NAMALWA (cell line): ENCODE measurements around the gene TMEM247.

ENCODE experiments used
- DNase-seq: peaks from one replicate; pipeline ENCODE4 v3.0.0-alpha.2; 2015; ENCODE audit warnings: low spot score

TMEM247 gene

GRCh38 chr2:46479265-46479664, at the start of gene TMEM247:
TSS of gene TMEM247 (plus strand) at chr2:46479565.
- DNase-seq: no peak

DNA sequence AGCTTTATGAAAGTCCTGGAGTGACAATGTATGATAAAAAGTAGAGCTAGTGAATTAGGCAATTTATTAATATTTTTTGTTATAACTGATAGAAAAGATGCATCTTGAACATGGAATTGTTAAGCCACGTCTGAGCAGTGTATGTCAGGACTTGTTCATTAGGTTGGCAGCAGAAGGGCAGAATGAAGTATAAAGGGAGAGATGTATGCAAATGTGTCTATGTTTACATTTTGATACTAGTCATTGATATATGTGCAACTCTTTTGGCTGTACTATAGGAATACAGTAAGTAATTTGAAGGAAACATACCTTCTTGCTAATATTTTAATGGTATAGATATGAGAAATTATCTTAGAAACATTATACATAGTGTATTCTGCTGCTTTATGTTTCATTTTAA, 49.0 kb upstream of the TMEM247 start:
- no peak for DNase-seq

DNA sequence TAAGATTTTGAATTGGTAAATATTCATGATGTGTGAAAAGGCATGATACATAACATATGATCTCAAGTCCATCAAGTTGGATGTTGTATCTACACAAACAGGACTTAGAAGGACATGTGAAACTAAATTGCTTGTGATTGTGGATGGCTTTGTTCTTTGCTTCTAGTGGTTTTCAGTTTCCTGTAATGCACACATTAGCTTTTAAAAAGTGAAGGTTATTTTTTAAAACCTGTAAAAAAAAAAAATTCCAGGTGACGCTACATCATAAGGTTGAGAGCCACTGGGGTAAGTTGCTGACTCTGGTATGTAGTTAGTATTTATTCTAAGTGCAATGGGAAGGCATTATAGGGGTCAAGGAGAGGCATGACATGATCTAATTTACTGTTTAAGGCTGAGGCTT, 48.4 kb upstream of the TMEM247 start:
- no peak for DNase-seq

DNA sequence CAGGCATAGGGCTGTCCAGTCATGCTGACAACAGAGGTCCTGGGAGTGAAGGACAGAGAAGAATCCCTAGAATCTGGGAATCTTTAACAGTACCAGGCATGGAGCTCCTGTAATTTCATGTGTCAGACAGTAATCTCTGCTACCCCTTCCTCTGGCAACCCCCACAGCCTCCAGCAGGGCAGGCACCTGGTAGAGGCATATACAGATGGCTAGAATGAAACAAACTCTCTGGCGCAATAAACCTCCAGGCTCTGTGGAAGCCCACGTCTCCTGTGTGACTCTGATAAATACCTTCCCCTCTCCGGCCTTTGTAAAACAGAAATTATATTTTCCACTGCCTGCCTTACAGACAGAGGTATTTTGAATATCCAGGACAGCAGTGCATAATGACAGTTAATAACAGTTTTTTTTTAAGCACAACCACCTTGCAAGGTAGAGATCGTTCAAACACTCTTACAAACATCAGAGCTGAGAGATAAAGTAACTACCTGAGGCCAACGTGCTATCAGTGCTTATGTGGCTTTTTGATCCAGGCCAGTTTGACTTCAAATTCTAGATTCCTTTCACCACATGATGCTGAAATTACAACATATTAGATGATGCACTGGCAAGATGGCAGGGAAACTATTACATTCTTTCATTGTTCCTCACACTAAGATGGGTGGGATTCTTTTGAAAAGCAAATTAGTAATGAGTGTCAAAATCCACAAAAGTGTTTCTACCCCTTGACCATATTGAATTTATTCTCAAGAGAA, 47.7 kb upstream of the TMEM247 start:
- no peak for DNase-seq

- no peak for DNase-seq
Measured at GRCh38 chr2:46434851-46435273, 44.5 kb upstream of the TMEM247 start.

GRCh38 chr2:46435353-46435752, 44.0 kb upstream of the TMEM247 start:
- DNase-seq: no peak

- no peak for DNase-seq
Measured at GRCh38 chr2:46435796-46436360, 43.5 kb upstream of the TMEM247 start.

DNA sequence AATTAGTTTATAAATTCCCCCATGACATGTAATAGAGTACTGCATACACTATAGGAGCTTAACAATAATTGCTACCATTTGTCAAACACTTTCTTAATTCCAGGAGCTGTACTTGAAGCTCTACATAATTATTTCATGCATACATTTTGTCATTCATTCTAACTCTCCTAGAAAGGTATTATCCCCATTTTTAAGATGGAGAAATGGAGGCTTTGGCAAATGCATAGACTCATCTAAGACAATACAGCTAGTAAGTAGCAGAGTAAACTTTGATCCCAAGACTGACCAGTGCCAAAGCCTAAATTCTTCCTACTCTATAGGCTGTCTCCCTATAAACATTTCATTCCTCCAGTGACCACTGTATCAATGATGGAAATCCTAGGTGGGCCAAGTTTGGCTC, 42.6 kb upstream of the TMEM247 start:
- DNase-seq: no peak

DNA sequence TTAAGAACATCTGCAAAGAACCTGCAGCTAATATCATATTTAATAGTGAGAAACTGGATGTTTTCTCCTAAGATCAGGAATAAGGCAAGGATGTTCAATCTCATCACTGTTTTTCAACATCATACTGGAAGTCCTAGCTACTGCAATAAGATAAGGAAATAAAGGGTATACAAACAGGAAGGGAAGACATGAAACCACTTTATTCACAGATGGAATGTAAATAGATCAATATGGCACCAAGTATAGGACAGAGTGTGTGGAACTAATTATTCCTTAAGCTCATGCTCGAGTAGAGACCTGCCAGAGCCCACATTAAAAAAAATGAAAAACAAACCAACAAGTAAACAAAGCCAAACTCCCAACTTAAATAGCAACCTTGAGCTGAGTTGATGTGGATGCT, 41.3 kb upstream of the TMEM247 start:
- no peak for DNase-seq

GRCh38 chr2:46438794-46439193, 40.6 kb upstream of the TMEM247 start:
- DNase-seq: no peak

DNA sequence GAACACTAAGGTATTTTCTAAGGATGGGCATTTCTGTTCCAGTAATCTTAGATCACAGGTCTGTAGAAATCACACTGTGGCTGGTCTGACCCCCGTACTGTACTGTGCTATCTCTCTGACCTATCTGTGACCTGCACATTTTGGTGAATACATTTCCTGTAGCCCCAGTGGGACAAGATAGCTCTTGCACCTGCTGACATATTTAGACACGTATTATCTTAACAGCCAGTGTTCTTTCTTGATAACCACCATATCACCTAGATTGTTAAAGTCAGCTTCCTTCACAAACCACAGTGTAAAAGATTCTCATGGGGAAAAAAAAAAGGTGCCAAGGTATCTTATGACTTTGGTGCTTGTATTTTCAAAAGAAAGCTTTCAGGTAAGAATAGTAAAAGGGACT, 39.8 kb upstream of the TMEM247 start:
- no peak for DNase-seq

- DNase-seq: no peak
Measured at GRCh38 chr2:46441838-46442712, 37.3 kb upstream of the TMEM247 start.

DNA sequence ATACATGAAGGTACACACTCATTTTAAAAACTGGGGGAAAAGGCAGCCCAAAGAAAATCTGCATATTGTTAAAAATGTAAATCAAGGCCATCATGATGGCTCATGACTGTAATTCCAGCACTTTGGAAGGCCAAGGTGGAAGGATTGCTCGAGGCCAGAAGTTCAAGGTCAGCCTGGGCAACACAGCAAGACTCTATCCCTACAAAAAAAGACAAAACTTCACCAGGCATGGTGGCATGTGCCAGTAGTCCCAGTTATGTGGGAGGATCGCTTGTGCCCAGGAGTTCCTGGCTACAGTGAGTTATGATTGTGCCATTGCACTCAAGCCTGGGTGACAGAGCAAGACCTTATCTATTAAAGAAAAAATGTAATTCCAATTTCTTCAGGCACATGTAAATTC, 34.6 kb upstream of the TMEM247 start:
- DNase-seq: no peak

DNA sequence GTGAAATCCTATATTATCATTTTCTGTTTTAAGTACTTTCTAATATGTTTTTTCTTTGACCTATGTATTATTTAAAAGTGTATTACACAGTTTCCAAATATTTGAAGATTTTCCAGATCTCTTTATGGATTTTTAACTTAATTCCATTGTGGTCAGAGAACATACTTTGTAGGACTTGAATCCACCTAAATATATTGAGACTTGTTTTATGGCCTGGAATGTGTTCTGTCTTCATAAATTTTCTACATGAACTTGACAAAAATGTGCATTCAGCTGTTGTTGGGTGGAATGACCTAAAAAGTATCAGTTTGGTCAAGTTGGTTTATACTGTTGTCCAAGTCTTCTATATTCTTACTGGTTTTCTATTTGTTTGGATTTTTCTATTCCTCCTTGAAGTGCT, 33.8 kb upstream of the TMEM247 start:
- DNase-seq: no peak

DNA sequence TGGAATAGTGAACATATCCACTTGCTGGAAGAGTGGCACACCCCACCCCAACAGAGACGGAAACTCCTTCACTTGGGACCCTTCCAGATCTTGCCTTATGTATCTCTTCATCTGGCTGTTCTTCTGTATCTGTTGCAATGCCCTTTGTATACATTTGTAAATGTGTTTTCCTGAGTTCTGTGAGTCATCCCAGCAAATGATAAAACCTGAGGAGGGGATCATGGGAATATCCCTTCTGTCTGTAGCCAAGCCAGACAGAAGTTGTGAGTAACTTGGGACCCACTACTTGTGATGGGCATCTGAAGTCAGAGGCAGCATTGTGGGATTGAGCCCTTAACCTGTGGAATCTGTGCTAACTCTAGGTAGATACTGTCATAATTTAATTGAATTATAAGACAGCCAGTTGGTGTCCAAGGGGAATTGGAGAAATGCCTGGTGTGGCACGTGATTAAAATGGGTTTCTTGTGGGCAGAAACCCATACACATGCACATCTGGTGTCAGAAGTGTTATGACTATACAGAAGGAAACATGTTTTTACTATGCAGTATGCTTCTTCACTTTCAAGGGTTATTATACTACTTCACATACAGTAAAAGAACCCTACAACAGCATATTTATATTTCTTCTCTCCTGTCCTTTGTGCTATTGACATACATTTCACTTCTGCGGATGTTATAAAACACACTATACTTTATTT, 32.3 kb upstream of the TMEM247 start:
- no peak for DNase-seq

GRCh38 chr2:46447649-46448048, 31.7 kb upstream of the TMEM247 start:
- no peak for DNase-seq

GRCh38 chr2:46448111-46448510, 31.3 kb upstream of the TMEM247 start:
- DNase-seq: no peak

- no peak for DNase-seq
Measured at GRCh38 chr2:46448641-46449040, 30.7 kb upstream of the TMEM247 start.

DNA sequence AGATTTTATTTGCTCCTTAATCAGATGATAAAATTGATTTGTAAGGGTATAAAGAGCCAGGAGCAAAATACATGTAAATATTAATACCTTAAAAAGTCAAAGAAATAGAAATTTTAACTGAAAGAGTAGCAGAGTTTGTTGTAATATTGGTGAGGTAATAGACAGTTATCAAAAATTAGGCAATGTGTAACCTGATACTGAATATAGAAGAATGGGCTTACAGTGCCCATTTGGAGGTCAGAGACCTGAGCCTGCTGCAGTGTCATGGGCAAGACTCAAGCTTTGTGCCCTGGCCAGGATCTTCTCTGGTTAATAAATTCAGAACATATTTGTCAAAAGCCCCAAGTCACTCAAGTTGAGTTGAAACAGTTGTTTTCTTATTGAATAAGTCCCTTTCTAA, 29.7 kb upstream of the TMEM247 start:
- no peak for DNase-seq

DNA sequence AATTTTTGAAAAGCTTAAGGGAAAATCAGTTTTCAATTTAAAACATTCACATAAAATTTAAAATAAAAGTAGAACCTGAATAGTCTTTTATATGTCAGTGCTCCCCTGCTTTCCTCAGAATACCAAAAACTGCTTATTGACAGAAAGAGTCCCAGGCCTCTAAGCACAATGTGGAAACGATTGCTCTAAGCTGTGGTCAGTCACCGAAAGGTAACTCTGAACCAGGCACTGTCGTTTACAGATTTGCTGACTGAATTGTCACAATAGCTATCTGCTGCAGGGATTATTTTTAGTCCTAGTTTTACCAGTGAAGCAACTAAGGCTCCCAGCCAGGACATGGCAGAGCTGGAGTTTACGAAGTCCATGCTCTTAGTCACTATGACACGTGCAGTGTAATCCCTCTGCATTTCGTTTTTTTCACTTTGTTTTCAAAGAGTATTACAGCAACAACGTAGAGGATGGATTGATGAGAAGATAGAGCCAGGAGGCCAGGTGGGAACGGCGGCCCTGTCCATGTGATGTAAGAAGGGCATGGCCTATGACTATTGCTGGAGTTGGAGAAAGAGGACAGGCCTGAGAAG, 28.1 kb upstream of the TMEM247 start:
- DNase-seq: no peak

GRCh38 chr2:46456789-46457188, 22.6 kb upstream of the TMEM247 start:
- DNase-seq: no peak
